Common myeloid progenitor, CD34-positive (primary cell): ENCODE results near the gene AP2M1.

Experiments
- CTCF ChIA-PET: fragments of 350-600 bp; sonication (Branson Sonifier 250); formaldehyde crosslinking; loops from one replicate; lab custom pipeline; 2021; ENCODE audit warnings: antibody characterized with exemption; lab: Charles Lee
- POLR2A ChIA-PET: fragments of 350-600 bp; sonication (Branson Sonifier 250); formaldehyde crosslinking; loops from one replicate; lab custom pipeline; 2021; ENCODE audit warnings: antibody characterized with exemption; lab: Charles Lee
- DNase-seq, 3 donors: peaks; one replicate each; pipeline versions ENCODE4 v3.0.0 to v3.0.0-alpha.2; 2013
- H3K27ac ChIP-seq, 2 experiments: 1 replicate in 1 of 2; 2 replicates in 1 of 2; pipeline ENCODE4 v1.7.0; 2013; ENCODE audit warnings: inconsistent platforms in 2 of 2, low read length in 2 of 2, mild to moderate bottlenecking in 2 of 2, low read depth in 1 of 2, moderate library complexity in 1 of 2; ENCODE audit not compliant: severe bottlenecking in 2 of 2, insufficient read depth in 1 of 2, poor library complexity in 1 of 2
- H3K27me3 ChIP-seq, 5 experiments: replicated peaks in 2 of 5; 1 replicate in 3 of 5; 2 replicates in 2 of 5; pipeline versions ENCODE4 v1.6.1 to v1.7.0; 2013; ENCODE audit warnings: low read length in 4 of 5, mild to moderate bottlenecking in 2 of 5, moderate library complexity in 2 of 5, inconsistent platforms in 1 of 5; ENCODE audit not compliant: insufficient read depth in 5 of 5, control insufficient read depth in 4 of 5
- H3K36me3 ChIP-seq, 4 experiments: 1 replicate in 2 of 4; 2 replicates in 2 of 4; pipeline versions ENCODE4 v1.6.1 to v1.7.0; 2013; ENCODE audit warnings: low read length in 3 of 4, control low read depth in 1 of 4, mild to moderate bottlenecking in 1 of 4; ENCODE audit not compliant: control insufficient read depth in 4 of 4, insufficient read depth in 4 of 4
- H3K4me1 ChIP-seq, 4 experiments: 1 replicate in 3 of 4; 2 replicates in 1 of 4; pipeline versions ENCODE4 v1.6.1 to v1.7.1; 2013; ENCODE audit warnings: low read length in 3 of 4, mild to moderate bottlenecking in 3 of 4, control low read depth in 1 of 4, inconsistent platforms in 1 of 4, moderate library complexity in 1 of 4; ENCODE audit not compliant: control insufficient read depth in 4 of 4, insufficient read depth in 4 of 4; ENCODE audit errors: control extremely low read depth in 1 of 4
- H3K4me3 ChIP-seq, 7 experiments: 1 replicate in 4 of 7; 2 replicates in 3 of 7; pipeline versions ENCODE4 v1.5.1 to v1.7.0; 2013; ENCODE audit warnings: mild to moderate bottlenecking in 7 of 7, low read length in 6 of 7, moderate library complexity in 6 of 7, inconsistent platforms in 2 of 7, low read depth in 2 of 7, control low read depth in 1 of 7; ENCODE audit not compliant: insufficient read depth in 4 of 7, control insufficient read depth in 1 of 7; ENCODE audit errors: extremely low read depth in 1 of 7
- H3K9me3 ChIP-seq, 5 experiments: 1 replicate in 4 of 5; 2 replicates in 1 of 5; pipeline versions ENCODE4 v1.6.1 to v1.7.1; 2013; ENCODE audit warnings: low read length in 4 of 5, mild to moderate bottlenecking in 2 of 5, inconsistent platforms in 1 of 5, low read depth in 1 of 5, moderate library complexity in 1 of 5; ENCODE audit not compliant: control insufficient read depth in 4 of 5, insufficient read depth in 2 of 5; ENCODE audit errors: control extremely low read depth in 1 of 5
- WGBS: methylation state at CpG from one replicate; pipeline ENCODE4 v1.1.5; 2013; ENCODE audit not compliant: insufficient coverage; 5-methylcytosine and 5-hydroxymethylcytosine counted together

Gene AP2M1

DNA sequence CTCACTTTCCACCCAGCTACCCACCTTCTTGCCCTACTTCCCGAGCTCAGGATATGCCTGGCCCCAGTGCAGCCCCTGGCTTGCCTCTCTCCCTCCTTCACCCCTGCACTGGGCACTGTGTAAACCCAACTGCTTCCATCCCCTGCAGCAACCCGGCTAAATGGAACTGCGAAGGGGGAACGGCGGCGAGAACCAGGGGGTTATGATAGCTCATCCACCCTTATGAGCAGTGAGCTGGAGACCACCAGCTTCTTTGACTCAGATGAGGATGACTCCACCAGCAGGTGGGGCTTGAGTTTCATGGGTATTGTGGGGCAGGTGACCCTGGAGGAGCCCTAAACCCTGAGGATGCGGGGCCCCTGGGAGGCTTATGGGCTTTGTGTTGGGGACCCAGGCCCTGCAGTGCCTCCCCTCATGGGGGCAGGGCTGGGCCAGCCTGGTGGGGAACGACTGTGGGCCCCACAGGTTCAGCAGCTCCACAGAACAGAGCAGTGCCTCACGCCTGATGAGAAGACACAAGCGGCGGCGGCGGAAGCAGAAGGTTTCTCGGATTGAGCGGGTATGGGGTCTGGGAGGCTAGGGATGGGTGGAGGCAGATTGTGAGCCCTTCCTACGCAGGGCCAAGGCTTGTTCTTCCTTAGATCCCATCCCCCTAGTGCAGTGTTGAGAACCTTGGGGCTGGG, 9.9 kb upstream of the AP2M1 start:
- Histone ChIP-seq H3K36me3 (peaks cover 25 to 71% (median 50%) of the 10 kb centered on the region in 4 experiments), H3K27me3 (no peaks in the 10 kb centered on the region), H3K27ac (no peak overlapping the region), H3K4me3 (no peak overlapping the region), H3K4me1 (peaks cover 0 to 4% (median 0%) of the 10 kb centered on the region in 4 experiments), H3K9me3 (no peaks in the 10 kb centered on the region)
- 96% methylated on average over 14 of the region's 16 CpGs for WGBS
- no peak for DNase-seq
- ChIA-PET CTCF (interaction anchor here (0.7 to 1.0 kb wide), 3 partner anchors 9 to 79 kb away, joined by 3 to 4 read pairs (median 3); no protein-coding TSS in a partner anchor), POLR2A (no interaction called here)

DNA sequence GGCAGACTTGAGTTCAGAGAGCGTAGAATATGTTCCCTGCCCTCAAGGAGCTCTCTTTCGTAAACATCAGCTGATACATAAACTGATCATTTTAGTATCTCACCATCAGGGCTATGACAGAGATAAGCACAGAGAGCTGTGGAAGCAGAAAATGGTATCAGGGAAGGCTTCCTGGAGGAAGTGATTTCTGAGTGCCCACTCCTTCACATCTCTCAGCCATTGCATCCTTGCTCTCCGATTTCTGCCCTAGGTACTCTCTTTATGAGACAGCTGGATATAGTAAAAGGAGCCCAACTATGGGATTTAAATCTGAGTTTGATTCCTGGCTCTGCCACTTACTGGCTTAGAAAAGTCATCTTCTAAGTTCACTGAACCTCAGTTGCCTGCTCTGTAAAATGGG, 9.1 kb upstream of the AP2M1 start:
- no peak overlapping the region for H3K4me3 ChIP-seq
- DNase-seq: no peak
- peaks cover 0 to 3% (median 0%) of the 10 kb centered on the region in 4 experiments for H3K4me1 ChIP-seq
- no CpG with 5 or more reads among the region's 3 CpGs for WGBS
- H3K36me3 ChIP-seq: peaks cover 25 to 79% (median 54%) of the 10 kb centered on the region in 4 experiments
- H3K27ac ChIP-seq: no peak overlapping the region
- POLR2A ChIA-PET: no interaction called here
- CTCF ChIA-PET: no interaction called here
- H3K9me3 ChIP-seq: no peaks in the 10 kb centered on the region
- H3K27me3 ChIP-seq: no peaks in the 10 kb centered on the region

DNA sequence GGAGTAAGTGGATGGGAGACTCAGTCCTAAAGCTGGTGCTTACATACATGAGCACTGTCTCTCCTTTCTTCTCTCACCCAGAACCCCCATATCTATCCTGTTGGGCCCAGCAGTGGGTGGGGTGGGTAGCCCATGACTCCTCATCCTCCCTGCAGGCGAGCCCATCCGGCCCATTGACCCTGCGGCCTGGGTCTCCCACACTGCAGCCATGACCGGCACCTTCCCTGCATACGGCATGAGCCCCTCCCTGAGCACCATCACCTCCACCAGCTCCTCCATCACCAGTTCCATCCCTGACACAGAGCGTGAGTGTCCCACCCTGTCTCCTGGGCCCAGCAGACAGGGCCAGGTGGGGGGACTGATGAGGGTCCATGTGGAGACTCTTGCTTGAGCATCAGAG, 8.0 kb upstream of the AP2M1 start:
- DNase-seq: no peak
- no peak overlapping the region for H3K4me3 ChIP-seq
- no peaks in the 10 kb centered on the region for H3K9me3 ChIP-seq
- ChIA-PET POLR2A (no interaction called here), CTCF (no interaction called here)
- H3K4me1 ChIP-seq: no peaks in the 10 kb centered on the region
- no peak overlapping the region for H3K27ac ChIP-seq
- peaks cover 26 to 87% (median 61%) of the 10 kb centered on the region in 4 experiments for H3K36me3 ChIP-seq
- no peaks in the 10 kb centered on the region for H3K27me3 ChIP-seq
- 100% methylated on average over 1 of the region's 6 CpGs for WGBS

DNA sequence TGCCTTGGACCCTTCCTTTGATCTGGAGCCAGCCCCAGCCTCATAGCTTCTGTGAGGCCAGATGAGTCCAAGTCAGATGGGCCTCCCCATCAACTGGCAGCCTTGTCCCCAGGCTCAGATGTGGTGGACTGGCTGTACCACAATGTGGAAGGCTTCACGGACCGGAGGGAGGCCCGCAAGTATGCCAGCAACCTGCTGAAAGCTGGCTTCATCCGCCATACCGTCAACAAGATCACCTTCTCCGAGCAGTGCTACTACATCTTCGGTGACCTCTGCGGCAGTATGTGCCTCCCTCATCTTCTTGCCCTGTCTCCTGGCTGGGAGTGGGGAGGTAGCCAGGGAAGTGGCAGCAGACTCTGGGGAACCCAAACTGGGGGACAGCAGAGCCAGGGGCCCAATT, 6.9 kb upstream of the AP2M1 start:
- Histone ChIP-seq H3K36me3 (peaks cover 28 to 90% (median 67%) of the 10 kb centered on the region in 4 experiments), H3K27me3 (no peaks in the 10 kb centered on the region), H3K9me3 (no peaks in the 10 kb centered on the region), H3K27ac (no peak overlapping the region), H3K4me3 (no peak overlapping the region), H3K4me1 (no peaks in the 10 kb centered on the region)
- CTCF ChIA-PET: no interaction called here
- 98% methylated on average over 8 of the region's 8 CpGs for WGBS
- no peak for DNase-seq
- POLR2A ChIA-PET: no interaction called here

DNA sequence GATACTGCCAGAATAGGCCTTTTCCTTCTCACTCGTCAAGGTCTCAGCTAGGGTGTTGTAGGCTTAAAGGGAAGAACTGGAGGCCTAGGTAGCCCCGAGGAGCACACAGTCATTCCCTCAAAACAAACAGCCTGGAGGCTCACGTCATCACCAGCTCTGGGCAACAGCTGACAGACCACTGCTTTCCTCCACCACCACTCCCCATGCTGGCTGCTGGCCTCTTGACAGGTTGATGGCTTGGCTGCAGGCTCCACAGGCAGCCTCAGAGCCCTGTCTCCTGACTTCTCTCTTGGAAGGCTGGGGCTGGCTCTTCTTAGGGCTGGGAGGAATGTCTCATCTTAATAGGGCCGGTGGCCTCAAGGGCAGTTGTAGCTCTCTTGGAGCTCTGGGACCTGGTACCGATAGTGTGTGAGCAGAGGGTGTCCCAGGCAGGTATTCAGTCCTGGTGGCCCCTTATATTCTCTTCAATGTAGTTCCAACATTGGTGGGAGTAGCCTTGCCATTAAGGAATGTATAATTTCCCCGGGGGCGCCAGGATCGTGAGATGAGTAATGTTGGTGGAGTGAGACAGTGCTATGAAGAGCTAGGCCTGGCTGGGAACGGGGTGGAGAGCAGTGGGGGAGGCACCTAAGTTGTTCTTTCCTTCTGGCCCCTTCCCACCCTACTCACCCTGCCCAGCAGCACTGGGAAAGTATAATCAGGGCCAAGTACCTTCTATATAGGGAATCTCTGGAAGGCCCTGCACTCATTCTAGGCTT, 6.1 kb upstream of the AP2M1 start:
- POLR2A ChIA-PET: no interaction called here
- H3K36me3 ChIP-seq: peaks cover 28 to 85% (median 66%) of the 10 kb centered on the region in 4 experiments
- H3K9me3 ChIP-seq: no peaks in the 10 kb centered on the region
- WGBS: 95% methylated on average over 4 of the region's 9 CpGs
- no peak overlapping the region for H3K4me3 ChIP-seq
- H3K27ac ChIP-seq: no peak overlapping the region
- H3K4me1 ChIP-seq: no peaks in the 10 kb centered on the region
- no peaks in the 10 kb centered on the region for H3K27me3 ChIP-seq
- DNase-seq: no peak
- CTCF ChIA-PET: interaction anchor here (2.9 kb wide), 1 partner anchor 8 kb away, joined by 9 read pairs; no protein-coding TSS in a partner anchor

DNA sequence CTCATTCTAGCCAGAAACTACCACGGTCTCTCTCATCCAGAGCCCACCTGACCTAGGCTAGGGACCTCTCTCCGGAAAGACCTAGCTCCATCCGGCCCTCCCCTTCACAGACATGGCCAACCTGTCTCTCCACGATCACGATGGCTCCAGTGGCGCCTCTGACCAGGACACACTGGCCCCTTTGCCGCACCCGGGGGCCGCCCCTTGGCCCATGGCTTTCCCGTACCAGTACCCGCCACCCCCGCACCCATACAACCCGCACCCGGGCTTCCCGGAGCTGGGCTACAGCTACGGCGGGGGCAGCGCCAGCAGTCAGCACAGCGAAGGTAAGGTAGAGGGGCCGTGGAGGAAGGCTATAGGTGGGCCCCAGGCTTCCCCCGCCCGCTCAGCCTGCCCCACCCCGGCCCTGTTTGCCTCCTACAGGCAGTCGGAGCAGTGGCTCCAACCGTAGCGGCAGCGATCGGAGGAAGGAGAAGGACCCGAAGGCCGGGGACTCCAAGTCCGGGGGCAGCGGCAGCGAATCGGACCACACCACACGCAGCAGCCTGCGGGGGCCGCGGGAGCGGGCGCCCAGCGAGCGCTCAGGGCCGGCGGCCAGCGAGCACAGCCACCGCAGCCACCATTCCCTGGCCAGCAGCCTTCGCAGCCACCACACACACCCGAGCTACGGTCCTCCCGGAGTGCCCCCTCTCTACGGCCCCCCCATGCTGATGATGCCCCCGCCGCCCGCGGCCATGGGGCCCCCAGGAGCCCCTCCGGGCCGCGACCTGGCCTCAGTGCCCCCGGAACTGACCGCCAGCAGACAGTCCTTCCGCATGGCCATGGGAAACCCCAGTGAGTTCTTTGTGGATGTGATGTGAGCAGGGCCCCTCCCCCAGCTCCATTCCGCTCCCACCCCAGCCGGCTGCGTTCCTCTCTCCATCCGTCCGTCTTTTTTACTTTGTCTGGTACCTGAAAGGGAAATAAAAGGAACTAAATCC, 4.5 kb upstream of the AP2M1 start:
- H3K4me3 ChIP-seq: no peak overlapping the region
- CTCF ChIA-PET: interaction anchor here (2.9 kb wide), 1 partner anchor 10 kb away, joined by 9 read pairs; no protein-coding TSS in a partner anchor
- POLR2A ChIA-PET: interaction anchor here (0.6 kb wide), 1 partner anchor 24 kb away, joined by 3 read pairs; no protein-coding TSS in a partner anchor
- H3K9me3 ChIP-seq: no peaks in the 10 kb centered on the region
- DNase-seq: no peak
- WGBS: 98% methylated on average over 51 of the region's 66 CpGs
- H3K36me3 ChIP-seq: peaks cover 24 to 69% (median 53%) of the 10 kb centered on the region in 4 experiments
- H3K27ac ChIP-seq: no peak overlapping the region
- peaks cover 0 to 4% (median under 1%) of the 10 kb centered on the region in 4 experiments for H3K4me1 ChIP-seq
- no peaks in the 10 kb centered on the region for H3K27me3 ChIP-seq
